ENCODE data around the gene IL9. TPM values are rescaled to one million over a fixed set of nuclear protein-coding genes. Genes with fewer than 3 reads are reported as not detected.

The IL9 gene
- total and polyA plus RNA-seq, 5 donors: not detected

DNA sequence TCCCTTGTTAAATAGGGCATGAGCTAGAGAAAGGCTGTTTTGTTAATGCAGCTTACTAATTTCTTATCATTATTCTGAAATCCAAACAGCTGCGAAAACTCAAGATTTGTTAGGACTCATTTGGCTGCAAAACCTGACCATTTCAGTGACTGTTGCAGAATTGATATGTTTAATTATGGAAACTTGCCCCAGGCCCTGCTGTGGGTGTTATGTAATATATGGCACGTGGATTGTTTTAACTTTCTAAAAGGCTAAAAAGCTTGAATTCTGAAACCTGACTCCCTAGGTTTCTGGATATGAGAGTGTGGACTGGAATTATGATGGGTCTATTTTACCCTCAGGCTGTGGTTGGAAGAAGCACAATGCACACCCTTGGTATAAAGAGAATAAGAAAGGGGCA is 4.4 kb downstream of the IL9 start:
- no peak for DNase-seq
- H3K27me3 ChIP-seq (ENCODE audit: control insufficient read depth, insufficient read depth): no peaks in the 10 kb centered on the region
- H3K9me3 ChIP-seq (ENCODE audit: control insufficient read depth, low read length): no peaks in the 10 kb centered on the region
- 65% methylated on average over 2 of the region's 2 CpGs for WGBS
- H3K4me3 ChIP-seq (ENCODE audit: low read length): no peak overlapping the region
- H3K4me1 ChIP-seq (ENCODE audit: control insufficient read depth, insufficient read depth, low read length): peaks cover 6% of the 10 kb centered on the region
- peak in 1 of 2 donors; percentile 22 for ATAC-seq
- intact Hi-C loops (cut with DNase I): loop anchor here in 1 of 4 donors (2.0 kb wide), 1 partner anchor 322 kb away; no protein-coding TSS in a partner anchor
- H3K27ac ChIP-seq (ENCODE audit: low read length): no peak overlapping the region

DNA sequence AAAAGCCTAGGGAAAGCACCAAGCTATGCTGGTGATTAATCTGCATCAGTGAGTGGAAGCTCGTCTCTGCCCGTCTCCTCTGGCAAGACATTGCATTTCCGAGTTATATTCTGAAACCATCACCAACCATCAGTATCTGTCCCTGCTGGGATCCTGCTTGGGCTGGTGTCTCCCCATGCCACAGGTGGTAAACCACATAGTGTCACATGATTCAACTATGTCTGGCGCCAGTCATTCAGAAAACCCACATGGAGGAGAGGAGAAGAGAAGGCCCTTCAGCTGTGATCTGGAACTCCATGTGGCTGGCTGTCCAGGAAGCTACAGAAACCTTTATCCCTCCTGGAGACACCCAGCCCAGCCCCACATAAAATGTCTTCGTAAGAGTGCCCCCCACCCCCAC is 4.8 kb downstream of the IL9 start:
- 77% methylated on average over 5 of the region's 5 CpGs for WGBS
- DNase-seq (no peak), ATAC-seq (peak in 1 of 2 donors; percentile 29)
- Histone ChIP-seq H3K9me3 (ENCODE audit: control insufficient read depth, low read length) (no peaks in the 10 kb centered on the region), H3K27me3 (ENCODE audit: control insufficient read depth, insufficient read depth) (no peaks in the 10 kb centered on the region), H3K27ac (ENCODE audit: low read length) (no peak overlapping the region), H3K4me3 (ENCODE audit: low read length) (no peak overlapping the region), H3K4me1 (ENCODE audit: control insufficient read depth, insufficient read depth, low read length) (peaks cover 6% of the 10 kb centered on the region)
- intact Hi-C loops (cut with DNase I): loop anchor here in 1 of 4 donors (2.0 kb wide), 1 partner anchor 322 kb away; no protein-coding TSS in a partner anchor

- peak; percentile 35 to 48 for ATAC-seq
- peak in 2 of 3 donors; percentile 56 to 60 for DNase-seq
- 30% methylated on average over 2 of the region's 2 CpGs for WGBS
- H3K27me3 ChIP-seq (ENCODE audit: control insufficient read depth, insufficient read depth): no peaks in the 10 kb centered on the region
- no peaks in the 10 kb centered on the region for H3K9me3 ChIP-seq (ENCODE audit: control insufficient read depth, low read length)
- H3K4me3 ChIP-seq (ENCODE audit: low read length): no peak overlapping the region
- no peak overlapping the region for H3K27ac ChIP-seq (ENCODE audit: low read length)
- H3K4me1 ChIP-seq (ENCODE audit: control insufficient read depth, insufficient read depth, low read length): peaks cover 6% of the 10 kb centered on the region
- intact Hi-C loops (cut with DNase I): loop anchor here in 1 of 4 donors (2.0 kb wide), 1 partner anchor 323 kb away; no protein-coding TSS in a partner anchor
Measured at GRCh38 chr5:135890296-135890695, 5.3 kb downstream of the IL9 start.

- Histone ChIP-seq H3K4me3 (ENCODE audit: low read length) (no peak overlapping the region), H3K27me3 (ENCODE audit: control insufficient read depth, insufficient read depth) (no peaks in the 10 kb centered on the region), H3K27ac (ENCODE audit: low read length) (no peak overlapping the region), H3K9me3 (ENCODE audit: control insufficient read depth, low read length) (no peaks in the 10 kb centered on the region), H3K4me1 (ENCODE audit: control insufficient read depth, insufficient read depth, low read length) (peaks cover 6% of the 10 kb centered on the region)
- DNase-seq: peak in 2 of 3 donors; percentile 21 to 43
- ATAC-seq: peak; percentile 45 to 48
- intact Hi-C loops (cut with DNase I): loop anchor here in 3 of 4 donors (2.0 to 5.0 kb wide), 2 partner anchors 323 to 324 kb away; no protein-coding TSS in a partner anchor
- 72% methylated on average over 13 of the region's 13 CpGs for WGBS
Measured at GRCh38 chr5:135887881-135888614, 7.6 kb downstream of the IL9 start.

DNA sequence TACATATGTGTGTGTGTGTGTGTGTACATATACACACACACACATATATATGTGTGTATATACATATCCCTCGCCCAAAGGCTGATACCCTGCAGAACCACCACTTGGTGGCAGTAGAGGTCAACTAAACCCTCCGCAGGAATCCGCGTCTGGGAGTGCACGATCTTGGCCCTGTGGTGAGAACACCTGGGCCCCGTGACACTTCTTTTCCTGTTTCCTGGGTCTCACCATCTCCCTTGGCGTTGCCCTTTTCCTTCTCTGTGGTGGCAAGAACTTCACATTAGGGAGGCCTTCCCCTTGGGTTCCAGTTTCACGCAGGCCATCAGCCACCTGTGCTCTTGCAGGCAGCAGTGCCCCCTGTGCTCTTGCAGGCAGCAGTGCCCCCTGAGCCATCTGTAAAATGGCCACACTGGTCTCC is 8.2 kb downstream of the IL9 start:
- intact Hi-C loops (cut with DNase I): loop anchor here in 3 of 4 donors (2.0 to 5.0 kb wide), 2 partner anchors 323 to 325 kb away; no protein-coding TSS in a partner anchor
- ATAC-seq: peak; percentile 80 to 89
- WGBS: 11% methylated on average over 8 of the region's 8 CpGs

DNA sequence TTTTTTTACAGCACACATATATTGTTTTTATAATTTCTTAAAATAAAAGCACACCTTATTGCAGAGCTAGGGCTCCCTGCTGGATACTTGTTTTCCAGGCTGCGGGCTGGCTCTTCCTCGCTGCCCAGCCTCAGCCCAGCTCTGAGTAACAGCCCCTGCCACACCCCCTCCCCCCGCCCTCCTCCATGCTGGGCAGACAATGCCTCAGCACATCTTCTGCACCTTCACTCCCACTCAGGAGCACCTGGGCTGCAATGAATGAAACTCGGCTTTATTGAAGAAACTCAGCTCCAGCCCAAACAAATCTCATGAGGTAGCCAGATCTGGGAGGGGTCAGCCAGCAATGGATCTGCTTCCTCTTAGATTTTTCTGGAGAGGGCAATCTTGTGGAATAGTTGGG is 9.5 kb downstream of the IL9 start:
- no peaks in the 10 kb centered on the region for H3K27me3 ChIP-seq (ENCODE audit: control insufficient read depth, insufficient read depth)
- ATAC-seq: no peak

More for the DNA sequence above, 8.2 kb downstream of the IL9 start:
- Histone ChIP-seq H3K27me3 (ENCODE audit: control insufficient read depth, insufficient read depth) (no peaks in the 10 kb centered on the region), H3K4me3 (ENCODE audit: low read length) (no peak overlapping the region), H3K4me1 (ENCODE audit: control insufficient read depth, insufficient read depth, low read length) (peaks cover 6% of the 10 kb centered on the region), H3K9me3 (ENCODE audit: control insufficient read depth, low read length) (no peaks in the 10 kb centered on the region), H3K27ac (ENCODE audit: low read length) (no peak overlapping the region)
- DNase-seq: peak; percentile 42 to 56 (median 56)

GRCh38 chr5:135885031-135885430 is 10.6 kb downstream of the IL9 start:
- WGBS: 91% methylated on average over 3 of the region's 3 CpGs
- H3K27me3 ChIP-seq (ENCODE audit: control insufficient read depth, insufficient read depth): no peaks in the 10 kb centered on the region
- ATAC-seq (no peak), DNase-seq (no peak)
- no peaks in the 10 kb centered on the region for H3K9me3 ChIP-seq (ENCODE audit: control insufficient read depth, low read length)
- no peaks in the 10 kb centered on the region for H3K4me1 ChIP-seq (ENCODE audit: control insufficient read depth, insufficient read depth, low read length)
- intact Hi-C loops (cut with DNase I): loop anchor here in 2 of 4 donors (5.0 kb wide), 1 partner anchor 327 kb away; no protein-coding TSS in a partner anchor
- no peak overlapping the region for H3K4me3 ChIP-seq (ENCODE audit: low read length)
- H3K27ac ChIP-seq (ENCODE audit: low read length): no peak overlapping the region

More for the DNA sequence above, 9.5 kb downstream of the IL9 start:
- no peak overlapping the region for H3K27ac ChIP-seq (ENCODE audit: low read length)
- H3K9me3 ChIP-seq (ENCODE audit: control insufficient read depth, low read length): no peaks in the 10 kb centered on the region
- H3K4me3 ChIP-seq (ENCODE audit: low read length): no peak overlapping the region
- H3K4me1 ChIP-seq (ENCODE audit: control insufficient read depth, insufficient read depth, low read length): peaks cover 5% of the 10 kb centered on the region
- intact Hi-C loops (cut with DNase I): loop anchor here in 3 of 4 donors (2.0 to 5.0 kb wide), 2 partner anchors 325 to 326 kb away; no protein-coding TSS in a partner anchor
- DNase-seq: no peak
- WGBS: 42% methylated on average over 4 of the region's 4 CpGs

GRCh38 chr5:135883441-135883840 is 12.2 kb downstream of the IL9 start:
- Histone ChIP-seq H3K4me1 (ENCODE audit: control insufficient read depth, insufficient read depth, low read length) (no peaks in the 10 kb centered on the region), H3K9me3 (ENCODE audit: control insufficient read depth, low read length) (no peaks in the 10 kb centered on the region), H3K4me3 (ENCODE audit: low read length) (no peak overlapping the region), H3K27ac (ENCODE audit: low read length) (no peak overlapping the region), H3K27me3 (ENCODE audit: control insufficient read depth, insufficient read depth) (no peaks in the 10 kb centered on the region)
- ATAC-seq (no peak), DNase-seq (no peak)
- intact Hi-C loops (cut with DNase I): no loop called here
- 53% methylated on average over 4 of the region's 4 CpGs for WGBS

- intact Hi-C loops (cut with DNase I): no loop called here
- Histone ChIP-seq H3K4me1 (ENCODE audit: control insufficient read depth, insufficient read depth, low read length) (no peaks in the 10 kb centered on the region), H3K27me3 (ENCODE audit: control insufficient read depth, insufficient read depth) (no peaks in the 10 kb centered on the region), H3K27ac (ENCODE audit: low read length) (no peak overlapping the region), H3K9me3 (ENCODE audit: control insufficient read depth, low read length) (no peaks in the 10 kb centered on the region), H3K4me3 (ENCODE audit: low read length) (no peak overlapping the region)
- DNase-seq (no peak), ATAC-seq (no peak)
- WGBS: 82% methylated on average over 3 of the region's 3 CpGs
Measured at GRCh38 chr5:135883026-135883425, 12.6 kb downstream of the IL9 start.

DNA sequence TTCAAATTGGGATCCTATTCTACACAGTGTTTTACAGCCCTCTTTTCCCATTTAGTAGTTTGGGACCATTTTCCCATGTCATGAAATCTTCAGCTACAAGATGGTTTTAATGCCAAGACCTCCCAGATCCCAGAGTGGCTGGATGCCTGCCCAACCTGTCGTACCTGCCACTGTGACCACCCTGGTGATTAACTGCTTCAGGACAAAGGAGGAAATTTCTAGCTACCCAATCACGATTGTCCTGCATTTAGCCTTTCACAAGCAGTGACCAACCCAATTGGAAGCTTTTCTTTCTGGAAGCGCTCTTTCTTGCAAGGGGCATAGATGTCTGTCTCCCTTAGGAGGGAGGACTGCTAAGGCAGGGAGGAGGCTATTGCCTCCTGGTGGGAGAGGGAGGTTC is 13.8 kb downstream of the IL9 start:
- H3K4me3 ChIP-seq (ENCODE audit: low read length): no peak overlapping the region
- ATAC-seq (no peak), DNase-seq (no peak)
- H3K27ac ChIP-seq (ENCODE audit: low read length): no peak overlapping the region
- H3K27me3 ChIP-seq (ENCODE audit: control insufficient read depth, insufficient read depth): no peaks in the 10 kb centered on the region
- no peaks in the 10 kb centered on the region for H3K9me3 ChIP-seq (ENCODE audit: control insufficient read depth, low read length)
- intact Hi-C loops (cut with DNase I): no loop called here
- 65% methylated on average over 3 of the region's 3 CpGs for WGBS
- H3K4me1 ChIP-seq (ENCODE audit: control insufficient read depth, insufficient read depth, low read length): peaks cover 5% of the 10 kb centered on the region

- no peak for DNase-seq
- Histone ChIP-seq H3K27ac (ENCODE audit: low read length) (no peak overlapping the region), H3K27me3 (ENCODE audit: control insufficient read depth, insufficient read depth) (no peaks in the 10 kb centered on the region), H3K4me3 (ENCODE audit: low read length) (no peak overlapping the region), H3K4me1 (ENCODE audit: control insufficient read depth, insufficient read depth, low read length) (peaks cover 5% of the 10 kb centered on the region), H3K9me3 (ENCODE audit: control insufficient read depth, low read length) (no peaks in the 10 kb centered on the region)
- 53% methylated on average over 4 of the region's 4 CpGs for WGBS
- intact Hi-C loops (cut with DNase I): no loop called here
- no peak for ATAC-seq
Measured at GRCh38 chr5:135881244-135881643, 14.4 kb downstream of the IL9 start.
